ENCODE data around the gene MYOC.
A peak's percentile ranks its signal among the peaks of the same experiment; 100 is the strongest.

DNA sequence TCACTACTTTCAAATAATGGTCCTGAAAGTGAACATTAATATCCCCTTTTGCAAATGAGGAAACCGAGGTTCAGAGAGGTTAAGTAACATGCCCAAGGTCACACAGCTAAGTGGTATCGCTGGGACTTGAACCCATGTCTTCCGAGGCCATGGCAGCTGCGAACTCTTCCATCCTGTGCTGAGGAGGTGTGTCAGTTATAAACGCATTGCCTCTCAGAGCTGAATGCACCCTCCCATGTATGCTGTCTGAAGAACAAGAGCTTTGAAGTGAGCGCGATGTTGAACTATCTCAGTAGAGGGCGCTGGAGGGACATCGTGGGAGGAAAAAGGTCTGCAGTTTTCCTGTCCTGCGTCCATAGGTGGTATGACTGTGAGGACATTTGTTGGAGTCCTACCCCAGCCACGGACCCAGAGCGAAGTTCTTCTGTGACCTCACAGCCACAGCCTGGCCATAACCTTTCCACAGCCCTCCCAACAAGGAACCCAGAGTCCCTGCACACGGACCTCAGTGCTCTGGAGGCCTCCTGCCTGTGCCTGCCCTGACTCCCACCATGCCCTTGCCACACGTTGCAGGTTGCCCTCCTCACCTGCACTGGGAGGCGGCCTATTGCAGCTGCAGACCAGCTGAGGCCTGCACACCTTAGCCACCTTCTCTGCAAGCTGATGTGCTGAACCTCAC, 7.5 kb downstream of the MYOC start:
- TF ChIP-seq POLR2A (IDR thresholded peaks at IDR 0.05; ENCODE audit: low read depth), result no peak
- TF ChIP-seq, protein P1, sequence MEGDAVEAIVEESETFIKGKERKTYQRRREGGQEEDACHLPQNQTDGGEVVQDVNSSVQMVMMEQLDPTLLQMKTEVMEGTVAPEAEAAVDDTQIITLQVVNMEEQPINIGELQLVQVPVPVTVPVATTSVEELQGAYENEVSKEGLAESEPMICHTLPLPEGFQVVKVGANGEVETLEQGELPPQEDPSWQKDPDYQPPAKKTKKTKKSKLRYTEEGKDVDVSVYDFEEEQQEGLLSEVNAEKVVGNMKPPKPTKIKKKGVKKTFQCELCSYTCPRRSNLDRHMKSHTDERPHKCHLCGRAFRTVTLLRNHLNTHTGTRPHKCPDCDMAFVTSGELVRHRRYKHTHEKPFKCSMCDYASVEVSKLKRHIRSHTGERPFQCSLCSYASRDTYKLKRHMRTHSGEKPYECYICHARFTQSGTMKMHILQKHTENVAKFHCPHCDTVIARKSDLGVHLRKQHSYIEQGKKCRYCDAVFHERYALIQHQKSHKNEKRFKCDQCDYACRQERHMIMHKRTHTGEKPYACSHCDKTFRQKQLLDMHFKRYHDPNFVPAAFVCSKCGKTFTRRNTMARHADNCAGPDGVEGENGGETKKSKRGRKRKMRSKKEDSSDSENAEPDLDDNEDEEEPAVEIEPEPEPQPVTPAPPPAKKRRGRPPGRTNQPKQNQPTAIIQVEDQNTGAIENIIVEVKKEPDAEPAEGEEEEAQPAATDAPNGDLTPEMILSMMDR (IDR thresholded peaks at IDR 0.05), result peak; percentile 77 to 87 (median 86)

Data from esophagus muscularis mucosa (tissue), 3 donors.